GM13977 (cell line): ENCODE data around the gene ARHGAP4.

Experiments used
- DNase-seq: peaks from one replicate; pipeline ENCODE4 v3.0.0; 2012; ENCODE audit warnings: low spot score
- in situ Hi-C: fragments of 300-500 bp; cut with MboI; formaldehyde crosslinking; loops from one replicate; pipeline ENCODE4 v1.12.0; 2022; ENCODE audit warnings: low sequenced_read_pairs, low pct_unique_long_range_greater_than_20kb, mixed read lengths, inconsistent platforms; ENCODE audit not compliant: unreplicated experiment
- TF ChIP-seq, protein P1 (sequence below): IDR thresholded peaks from 2 replicates; pipeline ENCODE4 v1.5.1; 2012; ENCODE audit warnings: mild to moderate bottlenecking, control low read depth; ENCODE audit not compliant: insufficient read depth; ENCODE audit errors: extremely low read depth, missing control alignments

Gene ARHGAP4

GRCh38 chrX:153922932-153923857, 2.9 kb downstream of the ARHGAP4 start:
- peak; percentile 58 for DNase-seq
- TF ChIP-seq, protein P1, sequence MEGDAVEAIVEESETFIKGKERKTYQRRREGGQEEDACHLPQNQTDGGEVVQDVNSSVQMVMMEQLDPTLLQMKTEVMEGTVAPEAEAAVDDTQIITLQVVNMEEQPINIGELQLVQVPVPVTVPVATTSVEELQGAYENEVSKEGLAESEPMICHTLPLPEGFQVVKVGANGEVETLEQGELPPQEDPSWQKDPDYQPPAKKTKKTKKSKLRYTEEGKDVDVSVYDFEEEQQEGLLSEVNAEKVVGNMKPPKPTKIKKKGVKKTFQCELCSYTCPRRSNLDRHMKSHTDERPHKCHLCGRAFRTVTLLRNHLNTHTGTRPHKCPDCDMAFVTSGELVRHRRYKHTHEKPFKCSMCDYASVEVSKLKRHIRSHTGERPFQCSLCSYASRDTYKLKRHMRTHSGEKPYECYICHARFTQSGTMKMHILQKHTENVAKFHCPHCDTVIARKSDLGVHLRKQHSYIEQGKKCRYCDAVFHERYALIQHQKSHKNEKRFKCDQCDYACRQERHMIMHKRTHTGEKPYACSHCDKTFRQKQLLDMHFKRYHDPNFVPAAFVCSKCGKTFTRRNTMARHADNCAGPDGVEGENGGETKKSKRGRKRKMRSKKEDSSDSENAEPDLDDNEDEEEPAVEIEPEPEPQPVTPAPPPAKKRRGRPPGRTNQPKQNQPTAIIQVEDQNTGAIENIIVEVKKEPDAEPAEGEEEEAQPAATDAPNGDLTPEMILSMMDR = peak; percentile 59
- in situ Hi-C loops = no loop called here

GRCh38 chrX:153921511-153922446, 4.3 kb downstream of the ARHGAP4 start:
- DNase-seq = no peak
- in situ Hi-C loops = no loop called here

GRCh38 chrX:153921070-153921469, 5.0 kb downstream of the ARHGAP4 start:
- in situ Hi-C loops = no loop called here
- TF ChIP-seq, protein P1 = no peak
- DNase-seq = no peak

More at GRCh38 chrX:153921511-153922446, 4.3 kb downstream of the ARHGAP4 start:
- TF ChIP-seq, protein P1 = no peak

GRCh38 chrX:153920546-153920945, 5.5 kb downstream of the ARHGAP4 start:
- TF ChIP-seq, protein P1 = no peak
- no peak for DNase-seq
- in situ Hi-C loops = no loop called here

DNA sequence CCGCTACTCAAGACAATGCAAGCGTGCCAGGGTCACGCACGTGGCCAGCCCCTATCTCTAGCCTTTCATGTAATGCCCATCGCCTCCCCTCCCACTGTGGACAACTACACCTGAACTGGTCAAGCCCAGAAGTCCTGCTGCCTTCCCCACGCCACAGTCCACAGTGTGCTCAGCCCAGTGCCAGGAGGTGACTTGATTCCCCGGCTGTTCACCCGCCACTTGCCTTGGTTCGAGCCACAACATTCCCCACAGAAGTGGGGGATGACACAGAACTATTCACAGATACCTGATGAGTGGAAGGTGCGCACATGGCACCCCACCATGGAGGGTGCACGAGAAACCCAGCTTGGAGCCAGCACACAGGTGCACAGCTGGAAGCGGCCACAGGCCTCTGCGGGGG, 6.8 kb downstream of the ARHGAP4 start:
- in situ Hi-C loops = no loop called here
- no peak for DNase-seq
- TF ChIP-seq, protein P1 = no peak

DNA sequence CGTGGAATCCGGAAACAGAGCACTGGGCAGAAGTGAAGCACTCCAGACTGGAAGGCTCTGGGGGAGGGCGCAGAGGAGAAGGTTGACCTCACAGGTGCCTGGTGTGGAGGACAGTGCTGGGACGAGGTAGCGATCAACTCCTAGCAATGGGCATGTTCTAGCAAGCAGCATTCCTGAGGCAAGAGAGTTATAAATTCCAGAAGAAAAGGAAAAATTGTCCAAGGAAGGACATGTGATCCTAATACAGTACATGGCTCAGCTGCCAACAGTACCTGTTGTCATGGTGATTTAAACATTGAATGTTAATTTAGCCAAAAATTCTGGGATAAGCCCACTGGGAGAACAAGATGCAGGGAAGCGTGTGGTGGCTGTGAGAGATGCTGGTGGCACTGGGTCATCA, 8.2 kb downstream of the ARHGAP4 start:
- DNase-seq = no peak
- TF ChIP-seq, protein P1 = no peak
- in situ Hi-C loops = no loop called here
